ENCODE data around the gene RAD54L. TPM values are rescaled to one million over a fixed set of nuclear protein-coding genes. Genes with fewer than 3 reads are reported as not detected.

The RAD54L gene
- total RNA-seq = 1.0 TPM
- long read RNA-seq = 0 reads

GRCh38 chr1:46247436-46248121 lies at the start of gene RAD54L:
Gene RAD54L, plus strand, starts transcription at chr1:46247763. Its CDS starts 643 bp downstream, at chr1:46248406.
- peaks cover 14% of the 10 kb centered on the region for H3K4me1 ChIP-seq
- no peaks in the 10 kb centered on the region for H3K9me3 ChIP-seq
- no peak for TF ChIP-seq CTCF (IDR thresholded peaks at IDR 0.05)
- peak within 1 kb of the TSS; percentile 72 for H3K27ac ChIP-seq
- intact Hi-C loops (cut with DNase I) = no loop called here
- ATAC-seq (peak; percentile 98), DNase-seq (peak; percentile 97)
- H3K4me3 ChIP-seq = peak within 1 kb of the TSS; percentile 67
- no peaks in the 10 kb centered on the region for H3K27me3 ChIP-seq
- no peaks in the 10 kb centered on the region for H3K36me3 ChIP-seq

GRCh38 chr1:46197964-46198811 lies 49.4 kb upstream of the RAD54L start, which contains the start of gene POMGNT1:
Gene POMGNT1, minus strand, starts transcription at chr1:46198434. Its CDS starts 613 bp downstream, at chr1:46197821.
- TF ChIP-seq CTCF (IDR thresholded peaks at IDR 0.05) = no peak
- no peaks in the 10 kb centered on the region for H3K9me3 ChIP-seq
- peak within 1 kb of the TSS; percentile 84 for H3K4me3 ChIP-seq
- DNase-seq = peak; percentile 88
- H3K27me3 ChIP-seq = no peaks in the 10 kb centered on the region
- intact Hi-C loops (cut with DNase I) = no loop called here
- H3K36me3 ChIP-seq = peaks cover 21% of the 10 kb centered on the region
- ATAC-seq = peak; percentile 93
- H3K27ac ChIP-seq = peak within 1 kb of the TSS; percentile 85
- peaks cover 6% of the 10 kb centered on the region for H3K4me1 ChIP-seq

GRCh38 chr1:46199233-46199749 lies 48.3 kb upstream of the RAD54L start:
- no peak for DNase-seq
- Histone ChIP-seq H3K27ac (no peak overlapping the region), H3K4me3 (peak overlapping the region; percentile 84), H3K9me3 (no peaks in the 10 kb centered on the region), H3K4me1 (peaks cover 8% of the 10 kb centered on the region), H3K27me3 (no peaks in the 10 kb centered on the region), H3K36me3 (peaks cover 13% of the 10 kb centered on the region)
- no peak for TF ChIP-seq CTCF (IDR thresholded peaks at IDR 0.05)
- intact Hi-C loops (cut with DNase I) = no loop called here
- ATAC-seq = no peak

GRCh38 chr1:46203738-46204405 lies 43.7 kb upstream of the RAD54L start:
- intact Hi-C loops (cut with DNase I) = no loop called here
- Histone ChIP-seq H3K4me1 (peaks cover 6% of the 10 kb centered on the region), H3K4me3 (peak overlapping the region; percentile 74), H3K27ac (peak overlapping the region; percentile 66), H3K36me3 (no peaks in the 10 kb centered on the region), H3K9me3 (no peaks in the 10 kb centered on the region), H3K27me3 (no peaks in the 10 kb centered on the region)
- DNase-seq (no peak), ATAC-seq (no peak)
- TF ChIP-seq CTCF (IDR thresholded peaks at IDR 0.05) = no peak

GRCh38 chr1:46204406-46204742 lies 43.2 kb upstream of the RAD54L start:
- no peaks in the 10 kb centered on the region for H3K36me3 ChIP-seq
- no peaks in the 10 kb centered on the region for H3K27me3 ChIP-seq
- no peak for TF ChIP-seq CTCF (IDR thresholded peaks at IDR 0.05)
- H3K4me3 ChIP-seq = peak overlapping the region; percentile 74
- peak overlapping the region; percentile 66 for H3K27ac ChIP-seq
- H3K4me1 ChIP-seq = peaks cover 6% of the 10 kb centered on the region
- ATAC-seq = peak; percentile 64
- no peaks in the 10 kb centered on the region for H3K9me3 ChIP-seq
- DNase-seq = no peak
- intact Hi-C loops (cut with DNase I) = no loop called here
